H1 (cell line): Measurements from ENCODE around the gene TSGA10IP. TPM values are rescaled to one million over a fixed set of nuclear protein-coding genes. Genes with fewer than 3 reads are reported as not detected.
A peak's percentile ranks its signal among the peaks of the same experiment; 100 is the strongest.

Experiments
- CTCF ChIA-PET: fragments of 300-600 bp; sonication (Branson Sonifier 250); formaldehyde crosslinking; loops from one replicate; lab custom pipeline; 2021; ENCODE audit not compliant: partially characterized antibody; lab: Charles Lee
- POLR2A ChIA-PET: fragments of 300-600 bp; sonication (Branson Sonifier 250); formaldehyde crosslinking; loops from one replicate; lab custom pipeline; 2021; ENCODE audit warnings: inconsistent platforms; ENCODE audit not compliant: partially characterized antibody; lab: Charles Lee
- DNase-seq, 2 experiments: peaks; one replicate each; pipeline versions ENCODE4 v3.0.0 to v3.0.0-alpha.2; 2010 to 2022; ENCODE audit warnings: low spot score in 2 of 2, low read depth in 1 of 2, mixed read lengths in 1 of 2
- FAIRE-seq: peaks from 2 replicates; lab custom pipeline; 2011; peaks lifted over from hg19 to GRCh38; lab: Jason Lieb, UNC
- H2AFZ ChIP-seq: 2 replicates; pipeline ENCODE4 v1.8.1; 2012; ENCODE audit warnings: low read length, inconsistent platforms
- H2AK5ac ChIP-seq: 2 replicates; pipeline ENCODE4 v1.6.1; 2013; ENCODE audit warnings: low read depth, low read length
- H2BK120ac ChIP-seq: replicated peaks from 2 replicates; pipeline ENCODE3; 2013; ENCODE audit warnings: low read depth, low read length, inconsistent platforms
- H2BK12ac ChIP-seq: 2 replicates; pipeline ENCODE4 v1.6.1; 2013; ENCODE audit warnings: low read depth, low read length
- H2BK15ac ChIP-seq: 2 replicates; pipeline ENCODE4 v1.6.1; 2013; ENCODE audit warnings: low read length
- H2BK20ac ChIP-seq: 2 replicates; pipeline ENCODE4 v1.6.1; 2013; ENCODE audit warnings: low read length
- H2BK5ac ChIP-seq: 2 replicates; pipeline ENCODE4 v1.6.1; 2013; ENCODE audit warnings: low read depth, low read length
- H3K14ac ChIP-seq: 2 replicates; pipeline ENCODE4 v1.6.1; 2013; ENCODE audit warnings: inconsistent platforms; ENCODE audit not compliant: insufficient read length
- H3K18ac ChIP-seq: 2 replicates; pipeline ENCODE4 v1.6.1; 2013; ENCODE audit warnings: low read length; ENCODE audit errors: extremely low read depth
- H3K23ac ChIP-seq: 2 replicates; pipeline ENCODE4 v1.6.1; 2013; ENCODE audit warnings: inconsistent platforms; ENCODE audit not compliant: insufficient read length
- H3K23me2 ChIP-seq: 2 replicates; pipeline ENCODE4 v1.6.1; 2013; ENCODE audit warnings: low read depth, low read length
- H3K27ac ChIP-seq: 2 replicates; pipeline ENCODE4 v1.6.1; 2011; ENCODE audit warnings: low read depth, low read length, inconsistent platforms
- H3K27me3 ChIP-seq, 4 experiments: replicated peaks in 1 of 4; 1 replicate in 1 of 4; 2 replicates in 3 of 4; pipeline versions ENCODE4 v1.6.1 to v1.8.1; 2011 to 2013; ENCODE audit warnings: low read length in 3 of 4, mild to moderate bottlenecking in 3 of 4, inconsistent platforms in 2 of 4, mixed read lengths in 2 of 4, moderate library complexity in 1 of 4; ENCODE audit not compliant: control insufficient read depth in 3 of 4, insufficient read depth in 3 of 4; ENCODE audit errors: extremely low read depth in 1 of 4
- H3K36me3 ChIP-seq, 4 experiments: 2 replicates each; pipeline versions ENCODE4 v1.6.1 to v1.8.1; 2011 to 2013; ENCODE audit warnings: mild to moderate bottlenecking in 4 of 4, low read length in 3 of 4, moderate library complexity in 2 of 4, control low read depth in 1 of 4, inconsistent platforms in 1 of 4; ENCODE audit not compliant: insufficient read depth in 4 of 4, control insufficient read depth in 2 of 4
- H3K4ac ChIP-seq: replicated peaks from 2 replicates; pipeline ENCODE3; 2013; ENCODE audit warnings: low read length, low read depth, mixed read lengths, inconsistent platforms; ENCODE audit not compliant: insufficient read length
- H3K4me1 ChIP-seq, 4 experiments: replicated peaks in 1 of 4; 1 replicate in 1 of 4; 2 replicates in 3 of 4; pipeline versions ENCODE4 v1.6.1 to v1.8.1; 2011 to 2013; ENCODE audit warnings: low read length in 3 of 4, inconsistent platforms in 2 of 4, mixed read lengths in 1 of 4; ENCODE audit not compliant: insufficient read depth in 4 of 4, control insufficient read depth in 3 of 4
- H3K4me2 ChIP-seq, 2 experiments: 2 replicates each; pipeline versions ENCODE4 v1.6.1 to v1.8.1; 2011 to 2013; ENCODE audit warnings: low read depth in 2 of 2, low read length in 2 of 2, control low read depth in 1 of 2, inconsistent platforms in 1 of 2, mild to moderate bottlenecking in 1 of 2; ENCODE audit not compliant: insufficient read depth in 1 of 2
- H3K4me3 ChIP-seq, 4 experiments: fragments of 200-600, 300-600 bp in 1 of 4; sonication (generic), shearing (Covaris generic), sonication (Bioruptor Twin) in 1 of 4; 2 replicates each; pipeline versions ENCODE4 v1.5.1 to v1.8.1; 2011 to 2016; ENCODE audit warnings: low read length in 4 of 4, low read depth in 3 of 4, control low read depth in 2 of 4, inconsistent platforms in 2 of 4, mild to moderate bottlenecking in 2 of 4, mixed read lengths in 1 of 4, moderate library complexity in 1 of 4; ENCODE audit not compliant: insufficient read depth in 2 of 4; ENCODE audit errors: extremely low read depth in 1 of 4
- H3K56ac ChIP-seq: replicated peaks from 2 replicates; pipeline ENCODE3; 2013; ENCODE audit warnings: low read depth, mild to moderate bottlenecking, mixed read lengths, low read length, inconsistent platforms; ENCODE audit not compliant: insufficient read length
- H3K79me1 ChIP-seq: 2 replicates; pipeline ENCODE4 v1.6.1; 2013; ENCODE audit warnings: low read depth, low read length, control low read depth
- H3K79me2 ChIP-seq, 2 experiments: 2 replicates each; pipeline versions ENCODE4 v1.6.1 to v1.8.1; 2012 to 2013; ENCODE audit warnings: low read length in 2 of 2, mild to moderate bottlenecking in 2 of 2, inconsistent platforms in 1 of 2; ENCODE audit not compliant: insufficient read depth in 2 of 2, control insufficient read depth in 1 of 2
- H3K9ac ChIP-seq, 4 experiments: replicated peaks in 1 of 4; 1 replicate in 1 of 4; 2 replicates in 3 of 4; pipeline versions ENCODE4 v1.6.1 to v1.8.1; 2011 to 2013; ENCODE audit warnings: low read depth in 3 of 4, low read length in 3 of 4, control low read depth in 2 of 4, mild to moderate bottlenecking in 2 of 4, moderate library complexity in 2 of 4, inconsistent platforms in 1 of 4; ENCODE audit errors: extremely low read depth in 1 of 4
- H3K9me3 ChIP-seq, 2 experiments: 2 replicates each; pipeline versions ENCODE4 v1.6.1 to v1.8.1; 2012 to 2013; ENCODE audit warnings: mild to moderate bottlenecking in 2 of 2, moderate library complexity in 2 of 2, control low read depth in 1 of 2, inconsistent platforms in 1 of 2, low read depth in 1 of 2, low read length in 1 of 2, mixed read lengths in 1 of 2; ENCODE audit not compliant: insufficient read depth in 2 of 2
- H4K20me1 ChIP-seq, 2 experiments: replicated peaks in 1 of 2; 2 replicates each; pipeline versions ENCODE3 to v1.8.1; 2011 to 2013; ENCODE audit warnings: inconsistent platforms in 2 of 2, low read length in 2 of 2, mild to moderate bottlenecking in 1 of 2; ENCODE audit not compliant: insufficient read depth in 2 of 2, control insufficient read depth in 1 of 2
- H4K5ac ChIP-seq: 2 replicates; pipeline ENCODE4 v1.6.1; 2013; ENCODE audit warnings: low read length, low read depth, mixed read lengths, inconsistent platforms; ENCODE audit not compliant: insufficient read length
- H4K8ac ChIP-seq: 2 replicates; pipeline ENCODE4 v1.8.0; 2013; ENCODE audit warnings: mild to moderate bottlenecking, moderate library complexity, low read length, inconsistent platforms; ENCODE audit not compliant: insufficient read depth; ENCODE audit errors: extremely low read depth
- H4K91ac ChIP-seq: replicated peaks from 2 replicates; pipeline ENCODE3; 2013; ENCODE audit warnings: low read length, mixed read lengths, inconsistent platforms; ENCODE audit not compliant: insufficient read length
- CHD1 ChIP-seq: IDR thresholded peaks from 2 replicates; pipeline ENCODE4 v1.6.1; 2012; ENCODE audit warnings: low read depth, low read length, improper control_type of control experiment
- EP300 ChIP-seq, 2 experiments: IDR thresholded peaks; 1 replicate in 1 of 2; 2 replicates in 1 of 2; pipeline ENCODE4 v1.6.1; 2011 to 2012; ENCODE audit warnings: low read depth in 2 of 2, low read length in 2 of 2, mild to moderate bottlenecking in 2 of 2, borderline replicate concordance in 1 of 2, inconsistent platforms in 1 of 2, moderate library complexity in 1 of 2
- FOSL1 ChIP-seq: IDR thresholded peaks from 2 replicates; pipeline ENCODE4 v1.6.1; 2011; ENCODE audit warnings: mild to moderate bottlenecking, low read depth, low read length, moderate library complexity; ENCODE audit not compliant: insufficient read depth
- RAD21 ChIP-seq, 2 experiments: IDR thresholded peaks in 1 of 2; conservative IDR thresholded peaks in 1 of 2; 2 replicates each; pipeline ENCODE4 v1.6.1; 2011; ENCODE audit warnings: low read depth in 2 of 2, low read length in 2 of 2, improper control_type of control experiment in 1 of 2, inconsistent platforms in 1 of 2, mild to moderate bottlenecking in 1 of 2, moderate library complexity in 1 of 2
- RXRA ChIP-seq: IDR thresholded peaks from 2 replicates; pipeline ENCODE4 v1.6.1; 2011; ENCODE audit warnings: low read depth, mild to moderate bottlenecking, low read length, moderate library complexity; ENCODE audit not compliant: insufficient read depth
- SAP30 ChIP-seq: fragments of 300-600 bp; sonication (generic); IDR thresholded peaks from 2 replicates; pipeline ENCODE4 v1.7.1; 2012; ENCODE audit warnings: low read length, moderate library complexity, mild to moderate bottlenecking, inconsistent platforms; ENCODE audit not compliant: insufficient read depth, insufficient replicate concordance
- SIRT6 ChIP-seq: IDR thresholded peaks from one replicate; pipeline ENCODE4 v1.7.1; 2012; ENCODE audit warnings: low read length, inconsistent platforms
- SRF ChIP-seq: IDR thresholded peaks from 2 replicates; pipeline ENCODE4 v1.6.1; 2011; ENCODE audit warnings: mild to moderate bottlenecking, low read depth, low read length, moderate library complexity
- WGBS, 2 experiments: shearing (Covaris generic) in 1 of 2; methylation state at CpG; one replicate each; pipeline versions ENCODE4 v1.1.6 to v1.1.7; 2013 to 2015; ENCODE audit warnings: low lambda C conversion rate in 2 of 2, mixed read lengths in 2 of 2, inconsistent platforms in 1 of 2, low coverage in 1 of 2, missing lambda C conversion rate in 1 of 2; ENCODE audit not compliant: insufficient replicate concordance in 2 of 2, insufficient coverage in 1 of 2, insufficient read length in 1 of 2; ENCODE audit errors: extremely low coverage in 1 of 2, missing lambda C conversion rate in 1 of 2; 5-methylcytosine and 5-hydroxymethylcytosine counted together
- polyA plus RNA-seq, 7 experiments: library from polyadenylated mRNA; depleted of rRNA in 3 of 7; stranded (reverse) in 5 of 7; unstranded in 2 of 7; fragments of >200 nt in 5 of 7; fragments of 200-250 nt in 2 of 7; gene quantifications; 1 replicate in 5 of 7; 2 replicates in 1 of 7; 4 replicates in 1 of 7; pipeline versions ENCODE4 v1.2.1 to v1.2.3, GENCODE V29; 2011 to 2013; ENCODE audit warnings: missing spikeins in 2 of 7, mixed read lengths in 2 of 7
- total RNA-seq: library from RNA; stranded (reverse); fragmentation: NEBNext Ultra II Directional; extraction: Animal tissue kit (Norgen Biotek cat#: 25700); gene quantifications from 2 replicates; pipeline ENCODE4 v1.2.1, GENCODE V29; 2021
- TF ChIP-seq, protein P1 (sequence below): IDR thresholded peaks from 2 replicates; pipeline ENCODE4 v1.6.1; 2011; ENCODE audit warnings: low read depth, mild to moderate bottlenecking, low read length; ENCODE audit not compliant: insufficient read depth

The TSGA10IP gene
- total and polyA plus RNA-seq, 2 of the 8 experiments (the other 6 are each of a cell fraction or from before 2014, with no cell fraction given): 1.9 to 6.0 TPM

DNA sequence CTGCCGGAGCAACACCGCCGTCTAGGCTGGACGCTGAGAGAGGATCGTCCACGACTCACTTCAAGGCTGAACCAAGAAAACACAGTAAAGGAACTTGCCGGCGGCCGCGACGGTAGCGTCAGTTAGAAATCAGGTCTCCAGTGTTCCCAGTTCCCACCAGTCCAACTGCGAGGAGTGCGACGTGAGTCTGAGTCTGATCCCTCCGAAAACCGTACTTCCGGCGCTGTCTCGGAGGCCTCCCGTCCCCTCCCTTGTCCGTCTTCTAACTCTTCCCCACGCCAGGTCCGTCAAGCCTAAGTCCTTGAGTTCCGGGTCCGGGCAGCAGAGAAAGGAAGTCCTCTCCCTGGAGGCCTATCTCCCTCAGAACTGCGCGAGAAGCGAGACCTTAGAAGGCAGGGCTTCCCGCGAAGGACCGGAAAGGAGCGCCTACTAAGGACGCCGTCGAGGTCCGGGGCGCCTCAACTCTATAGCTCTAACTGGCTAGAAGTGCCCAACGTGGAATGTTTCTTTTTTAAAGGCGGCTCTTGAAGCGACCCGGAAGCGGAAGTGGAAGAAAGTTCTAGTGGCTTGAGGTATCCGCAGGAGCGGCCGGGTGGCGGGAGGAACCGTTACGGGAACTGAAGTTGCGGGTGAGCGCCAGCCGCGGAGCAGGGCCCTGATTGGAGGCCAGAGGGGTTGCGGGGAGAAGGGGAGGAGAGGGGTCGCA, 56.8 kb downstream of the TSGA10IP start, which contains the start of the genes BANF1 and EIF1AD:
BANF1 (plus strand) TSS at position 562 of the 706 bp plus-strand sequence. CDS start 748 bp downstream, outside the sequence.
EIF1AD (minus strand) TSS at position 216 of the 706 bp plus-strand sequence. CDS start 1,768 bp downstream, outside the sequence.
- FAIRE-seq (no peak), DNase-seq (peak; percentile 81 to 94)
- peak within 1 kb of the TSS; percentile 56 to 86 (median 82) for H3K9ac ChIP-seq
- H3K14ac ChIP-seq: no peak within 1 kb of the TSS
- peaks cover 16 to 43% (median 30%) of the 10 kb centered on the region in 4 experiments for H3K36me3 ChIP-seq
- no peak within 1 kb of the TSS for H2BK120ac ChIP-seq
- H2BK5ac ChIP-seq: peak within 1 kb of the TSS; percentile 76; the same call in 1 of the 2 replicates
- H3K4me1 ChIP-seq: peaks cover 0 to 10% (median 5%) of the 10 kb centered on the region in 4 experiments; a peak in 5 of 7 replicates
- no peak within 1 kb of the TSS for H2BK12ac ChIP-seq
- H3K23me2 ChIP-seq: peaks cover 2% of the 10 kb centered on the region; the same call in 1 of the 2 replicates
- H2AFZ ChIP-seq: peak within 1 kb of the TSS; percentile 74
- peak within 1 kb of the TSS; percentile 75 to 83 for H3K4me2 ChIP-seq
- peak within 1 kb of the TSS; percentile 85; the same call in 1 of the 2 replicates for H3K18ac ChIP-seq
- no peaks in the 10 kb centered on the region for H3K9me3 ChIP-seq
- 3% methylated on average over 43 of the region's 55 CpGs; no CpG with 5 or more reads in 1 of the 2 experiments for WGBS, 2 experiments
- peak within 1 kb of the TSS; percentile 99; the same call in 1 of the 2 replicates for H2BK15ac ChIP-seq
- H3K27ac ChIP-seq: peak within 1 kb of the TSS; percentile 87
- no peak within 1 kb of the TSS for H3K23ac ChIP-seq
- peak within 1 kb of the TSS; percentile 22 for H4K5ac ChIP-seq
- peaks cover 6 to 11% of the 10 kb centered on the region in 2 experiments for H4K20me1 ChIP-seq
- H4K91ac ChIP-seq: peak within 1 kb of the TSS; percentile 72
- no peaks in the 10 kb centered on the region for H3K27me3 ChIP-seq
- POLR2A ChIA-PET: interaction anchor here (0.5 to 1.8 kb wide), 18 partner anchors 10 to 370 kb away, joined by 3 to 15 read pairs (median 4); partner anchors contain the start of genes CST6, FIBP, MUS81 and SF3B2
- H3K56ac ChIP-seq: peak within 1 kb of the TSS; percentile 82
- H3K79me1 ChIP-seq: peaks cover 8% of the 10 kb centered on the region
- no peak within 1 kb of the TSS for H2AK5ac ChIP-seq
- peak within 1 kb of the TSS; percentile 99 for H4K8ac ChIP-seq
- H2BK20ac ChIP-seq: no peak within 1 kb of the TSS
- H3K4ac ChIP-seq: peak within 1 kb of the TSS; percentile 34
- H3K79me2 ChIP-seq: peaks cover 0 to 25% of the 10 kb centered on the region in 2 experiments; a peak in 2 of 4 replicates
- peak within 1 kb of the TSS; percentile 67 to 99 (median 94) for H3K4me3 ChIP-seq
- CTCF ChIA-PET: interaction anchor here (1.0 to 1.9 kb wide), 7 partner anchors 20 to 142 kb away, joined by 4 to 5 read pairs (median 4); partner anchors contain the start of genes CCDC85B, FIBP and MUS81
- TF ChIP-seq SRF: peak; percentile 47
- TF ChIP-seq, protein P1, sequence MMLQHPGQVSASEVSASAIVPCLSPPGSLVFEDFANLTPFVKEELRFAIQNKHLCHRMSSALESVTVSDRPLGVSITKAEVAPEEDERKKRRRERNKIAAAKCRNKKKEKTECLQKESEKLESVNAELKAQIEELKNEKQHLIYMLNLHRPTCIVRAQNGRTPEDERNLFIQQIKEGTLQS: no peak
- TF ChIP-seq CHD1: no peak
- TF ChIP-seq SIRT6: no peak
- TF ChIP-seq FOSL1: no peak
- peak in 1 of 2 experiments; percentile 71; a peak in 1 of 3 replicates for TF ChIP-seq EP300 (IDR thresholded peaks at IDR 0.05; ENCODE audit: borderline replicate concordance in 1 of 2, low read depth in 2 of 2, low read length in 2 of 2)
- TF ChIP-seq SAP30: peak; percentile 81
- no peak; the same call in 1 of the 2 replicates for TF ChIP-seq RXRA
- TF ChIP-seq RAD21 (IDR thresholded peaks at IDR 0.05 in 1 of 2, conservative IDR thresholded peaks at IDR 0.05 in 1 of 2; ENCODE audit: low read depth in 2 of 2, low read length in 2 of 2): 0 out of 4 replicates have a peak, but pooled peaks of 1 of the 2 experiments have one; percentile 0
